ENCODE measurements around the gene FGF4. TPM values are rescaled to one million over a fixed set of nuclear protein-coding genes. Genes with fewer than 3 reads are reported as not detected.

The FGF4 gene
- total RNA-seq, 4 donors from 2014 or later, result not detected

GRCh38 chr11:69800278-69800677 lies 25.1 kb upstream of the FGF4 start:
- Histone ChIP-seq H3K36me3 (no peaks in the 10 kb centered on the region), H3K4me1 (peaks cover 0 to 7% (median 0%) of the 10 kb centered on the region in 4 donors), H3K27ac (replicated peaks in 1 of 4) (no peak overlapping the region), H3K9me3 (peaks cover 0 to 6% (median 3%) of the 10 kb centered on the region in 4 donors), H3K27me3 (peaks cover 0 to 27% (median 0%) of the 10 kb centered on the region in 4 donors), H3K4me3 (no peak overlapping the region)
- WGBS, result 94% methylated on average over 2 of the region's 5 CpGs
- no peak for DNase-seq (ENCODE audit: extremely low spot score)
- intact Hi-C loops (cut with DNase I), result no loop called here
- TF ChIP-seq POLR2AphosphoS5 (IDR thresholded peaks at IDR 0.05) (no peak), CTCF (IDR thresholded peaks at IDR 0.05) (no peak)

- H3K4me3 ChIP-seq, result no peak overlapping the region
- intact Hi-C loops (cut with DNase I), result no loop called here
- no peaks in the 10 kb centered on the region for H3K36me3 ChIP-seq
- H3K9me3 ChIP-seq, result peaks cover 0 to 6% (median 3%) of the 10 kb centered on the region in 4 donors
- no peak overlapping the region for H3K27ac ChIP-seq (replicated peaks in 1 of 4)
- WGBS, result 18% methylated on average over 3 of the region's 3 CpGs
- no peak for DNase-seq (ENCODE audit: extremely low spot score)
- peaks cover 0 to 27% (median 0%) of the 10 kb centered on the region in 4 donors for H3K27me3 ChIP-seq
- H3K4me1 ChIP-seq, result peaks cover 0 to 4% (median 0%) of the 10 kb centered on the region in 4 donors
- TF ChIP-seq POLR2A (IDR thresholded peaks at IDR 0.05; ENCODE audit: low read depth) (no peak), EP300 (IDR thresholded peaks at IDR 0.05) (no peak), CTCF (IDR thresholded peaks at IDR 0.05) (no peak), POLR2AphosphoS5 (IDR thresholded peaks at IDR 0.05) (no peak)
Measured at GRCh38 chr11:69799582-69799981, 24.4 kb upstream of the FGF4 start.

GRCh38 chr11:69799097-69799496 lies 24.0 kb upstream of the FGF4 start:
- H3K4me1 ChIP-seq, result no peaks in the 10 kb centered on the region
- H3K27me3 ChIP-seq, result peaks cover 0 to 27% (median 0%) of the 10 kb centered on the region in 4 donors
- no peak for TF ChIP-seq POLR2A (IDR thresholded peaks at IDR 0.05; ENCODE audit: low read depth)
- no peak for TF ChIP-seq CTCF (IDR thresholded peaks at IDR 0.05)
- TF ChIP-seq POLR2AphosphoS5 (IDR thresholded peaks at IDR 0.05), result no peak
- TF ChIP-seq EP300 (IDR thresholded peaks at IDR 0.05), result no peak
- no peaks in the 10 kb centered on the region for H3K36me3 ChIP-seq
- H3K4me3 ChIP-seq, result no peak overlapping the region
- H3K9me3 ChIP-seq, result peaks cover 0 to 6% (median 3%) of the 10 kb centered on the region in 4 donors
- intact Hi-C loops (cut with DNase I), result no loop called here
- DNase-seq (ENCODE audit: extremely low spot score), result no peak
- 97% methylated on average over 3 of the region's 3 CpGs for WGBS
- H3K27ac ChIP-seq (replicated peaks in 1 of 4), result no peak overlapping the region

GRCh38 chr11:69797737-69798528 lies 22.8 kb upstream of the FGF4 start:
- TF ChIP-seq EP300 (IDR thresholded peaks at IDR 0.05), result no peak

GRCh38 chr11:69797156-69797555 lies 22.0 kb upstream of the FGF4 start:
- Histone ChIP-seq H3K27me3 (peaks cover 0 to 27% (median 0%) of the 10 kb centered on the region in 4 donors), H3K4me1 (no peaks in the 10 kb centered on the region), H3K36me3 (no peaks in the 10 kb centered on the region), H3K4me3 (no peak overlapping the region), H3K9me3 (peaks cover 0 to 6% (median 3%) of the 10 kb centered on the region in 4 donors), H3K27ac (replicated peaks in 1 of 4) (no peak overlapping the region)
- TF ChIP-seq POLR2A (IDR thresholded peaks at IDR 0.05; ENCODE audit: low read depth), result no peak
- no peak for TF ChIP-seq POLR2AphosphoS5 (IDR thresholded peaks at IDR 0.05)
- no peak for TF ChIP-seq EP300 (IDR thresholded peaks at IDR 0.05)
- TF ChIP-seq CTCF (IDR thresholded peaks at IDR 0.05), result no peak
- intact Hi-C loops (cut with DNase I), result no loop called here
- WGBS, result 75% methylated on average over 4 of the region's 14 CpGs
- DNase-seq (ENCODE audit: extremely low spot score), result no peak

More at GRCh38 chr11:69797737-69798528, 22.8 kb upstream of the FGF4 start:
- WGBS, result 85% methylated on average over 8 of the region's 14 CpGs
- intact Hi-C loops (cut with DNase I), result no loop called here
- Histone ChIP-seq H3K4me1 (no peaks in the 10 kb centered on the region), H3K4me3 (no peak overlapping the region), H3K27me3 (peaks cover 0 to 27% (median 0%) of the 10 kb centered on the region in 4 donors), H3K27ac (replicated peaks in 1 of 4) (no peak overlapping the region), H3K9me3 (peaks cover 0 to 6% (median 3%) of the 10 kb centered on the region in 4 donors), H3K36me3 (no peaks in the 10 kb centered on the region)
- DNase-seq (ENCODE audit: extremely low spot score), result no peak

Data from esophagus muscularis mucosa (tissue), 4 donors.